Peyer's patch (tissue), 4 donors: ENCODE results near the gene AGPS. TPM values are rescaled to one million over a fixed set of nuclear protein-coding genes. Genes with fewer than 3 reads are reported as not detected.

Source experiments
- DNase-seq, 3 donors: peaks; one replicate each; pipeline ENCODE4 v3.0.0-alpha.2; 2017 to 2019
- H3K27ac ChIP-seq, 4 donors: fragments of 200-600 bp; sonication (generic); one replicate each; pipeline ENCODE4 v1.5.1; 2016 to 2019
- H3K27me3 ChIP-seq, 2 donors: fragments of 200-600 bp; sonication (generic); one replicate each; pipeline ENCODE4 v1.5.1; 2019
- H3K36me3 ChIP-seq, 3 donors: fragments of 200-600 bp; sonication (generic); one replicate each; pipeline ENCODE4 v1.5.1; 2016 to 2019
- H3K4me1 ChIP-seq, 4 donors: fragments of 200-600 bp; sonication (generic); one replicate each; pipeline ENCODE4 v1.5.1; 2016 to 2019
- H3K4me3 ChIP-seq, 4 donors: fragments of 200-600 bp; sonication (generic); 1 replicate in 3 of 4; 2 replicates in 1 of 4; pipeline ENCODE4 v1.5.1; 2016 to 2019; ENCODE audit warnings: mild to moderate bottlenecking in 1 of 4
- H3K9me3 ChIP-seq, 4 donors: fragments of 200-600 bp; sonication (generic); one replicate each; pipeline ENCODE4 v1.5.1; 2016 to 2019; ENCODE audit warnings: mild to moderate bottlenecking in 1 of 4
- CTCF ChIP-seq, 6 experiments: fragments of 450-650 bp in 4 of 6; fragments of 200-600 bp in 2 of 6; sonication (generic) in 1 of 6; IDR thresholded peaks; one replicate each; pipeline ENCODE4 v1.5.1; 2017 to 2019; ENCODE audit warnings: antibody characterized with exemption in 6 of 6, mild to moderate bottlenecking in 3 of 6, moderate library complexity in 1 of 6
- POLR2A ChIP-seq, 2 donors: fragments of 450-650 bp; IDR thresholded peaks; one replicate each; pipeline ENCODE4 v1.5.1; 2017; ENCODE audit warnings: antibody characterized with exemption in 2 of 2, mild to moderate bottlenecking in 2 of 2, moderate library complexity in 2 of 2
- total RNA-seq, 4 donors: library from RNA; depleted of rRNA; stranded (reverse); fragments of >200 nt; gene quantifications; one replicate each; pipeline ENCODE4 v1.1.0, GENCODE V29; 2016

Gene AGPS
- total RNA-seq, 4 donors from 2014 or later, result 18.2 to 26.3 (median 21.0) TPM

GRCh38 chr2:177577075-177577474 is 184.5 kb downstream of the AGPS start:
- H3K27ac ChIP-seq, result no peak overlapping the region
- no peak overlapping the region for H3K4me3 ChIP-seq
- no peaks in the 10 kb centered on the region for H3K4me1 ChIP-seq
- H3K27me3 ChIP-seq, result no peaks in the 10 kb centered on the region
- H3K36me3 ChIP-seq, result no peaks in the 10 kb centered on the region
- DNase-seq, result no peak
- H3K9me3 ChIP-seq, result no peaks in the 10 kb centered on the region
- TF ChIP-seq POLR2A (IDR thresholded peaks at IDR 0.05), result no peak
- no peak for TF ChIP-seq CTCF (IDR thresholded peaks at IDR 0.05)

- Histone ChIP-seq H3K36me3 (no peaks in the 10 kb centered on the region), H3K9me3 (no peaks in the 10 kb centered on the region), H3K4me3 (no peak overlapping the region), H3K4me1 (no peaks in the 10 kb centered on the region), H3K27ac (no peak overlapping the region), H3K27me3 (no peaks in the 10 kb centered on the region)
- no peak for TF ChIP-seq CTCF (IDR thresholded peaks at IDR 0.05)
- TF ChIP-seq POLR2A (IDR thresholded peaks at IDR 0.05), result no peak
- no peak for DNase-seq
Observed at GRCh38 chr2:177578454-177578853, 185.9 kb downstream of the AGPS start.

- Histone ChIP-seq H3K9me3 (no peaks in the 10 kb centered on the region), H3K27me3 (no peaks in the 10 kb centered on the region), H3K4me3 (no peak overlapping the region), H3K36me3 (no peaks in the 10 kb centered on the region), H3K4me1 (no peaks in the 10 kb centered on the region), H3K27ac (peak overlapping the region in 2 of 4 donors; percentile 46 to 50)
- TF ChIP-seq CTCF (IDR thresholded peaks at IDR 0.05) (no peak), POLR2A (IDR thresholded peaks at IDR 0.05) (no peak)
- no peak for DNase-seq
Observed at GRCh38 chr2:177579486-177580036, 187.0 kb downstream of the AGPS start.

GRCh38 chr2:177582000-177582399 is 189.4 kb downstream of the AGPS start:
- no peaks in the 10 kb centered on the region for H3K36me3 ChIP-seq
- TF ChIP-seq CTCF (IDR thresholded peaks at IDR 0.05), result no peak
- TF ChIP-seq POLR2A (IDR thresholded peaks at IDR 0.05), result no peak
- no peak overlapping the region for H3K4me3 ChIP-seq
- H3K9me3 ChIP-seq, result no peaks in the 10 kb centered on the region
- H3K4me1 ChIP-seq, result no peaks in the 10 kb centered on the region
- no peak for DNase-seq
- H3K27me3 ChIP-seq, result no peaks in the 10 kb centered on the region
- H3K27ac ChIP-seq, result no peak overlapping the region

- Histone ChIP-seq H3K4me3 (no peak overlapping the region), H3K27me3 (no peaks in the 10 kb centered on the region), H3K9me3 (no peaks in the 10 kb centered on the region), H3K4me1 (no peaks in the 10 kb centered on the region), H3K36me3 (no peaks in the 10 kb centered on the region), H3K27ac (no peak overlapping the region)
- TF ChIP-seq CTCF (IDR thresholded peaks at IDR 0.05), result no peak
- no peak for TF ChIP-seq POLR2A (IDR thresholded peaks at IDR 0.05)
- DNase-seq, result no peak
Observed at GRCh38 chr2:177584030-177584692, 191.6 kb downstream of the AGPS start.
